Stimulated activated CD4-positive, alpha-beta T cell treated with anti-CD3 and anti-CD28 coated beads, TNF-alpha, amount 100 ng/mL, for 48 hours (primary cell): ENCODE results near the gene ZNF845.
A peak's percentile ranks its signal among the peaks of the same experiment; 100 is the strongest.
"Not testable (repeated sequence)": the region's sequence is repeated elsewhere in the genome, so short reads cannot be mapped to it uniquely, and the experiment has no call there.

ENCODE experiments used
- DNase-seq, 3 donors: peaks; one replicate each; pipeline ENCODE4 v3.0.0-alpha.2; 2020; ENCODE audit warnings: low read depth in 3 of 3

The ZNF845 gene

GRCh38 chr19:53333463-53334449 is at the start of gene ZNF845:
Gene ZNF845 (plus strand): TSS chr19:53333749. CDS start chr19:53341308, 7,559 bp downstream.
- DNase-seq = peak; percentile 86 to 94 (median 91)

GRCh38 chr19:53285087-53285486 is 48.5 kb upstream of the ZNF845 start:
- no peak for DNase-seq

GRCh38 chr19:53290758-53291549 is 42.6 kb upstream of the ZNF845 start:
- DNase-seq = no peak

GRCh38 chr19:53294786-53295441 is 38.6 kb upstream of the ZNF845 start:
- no peak for DNase-seq

GRCh38 chr19:53301341-53301740 is 32.2 kb upstream of the ZNF845 start:
- DNase-seq = not testable (repeated sequence)

GRCh38 chr19:53308339-53308811 is 25.2 kb upstream of the ZNF845 start:
- no peak for DNase-seq

GRCh38 chr19:53311044-53311443 is 22.5 kb upstream of the ZNF845 start:
- no peak for DNase-seq

- no peak for DNase-seq
Measured at GRCh38 chr19:53311897-53312296, 21.7 kb upstream of the ZNF845 start.

- no peak for DNase-seq
Measured at GRCh38 chr19:53328967-53329366, 4.6 kb upstream of the ZNF845 start.

- no peak for DNase-seq
Measured at GRCh38 chr19:53332484-53332883, 1.1 kb upstream of the ZNF845 start.

GRCh38 chr19:53333066-53333462 is 485 bp upstream of the ZNF845 start:
- peak in 1 of 3 donors; percentile 6 for DNase-seq

GRCh38 chr19:53344403-53344802 is 10.9 kb downstream of the ZNF845 start:
- DNase-seq = not testable (repeated sequence)

GRCh38 chr19:53355739-53356138 is 22.2 kb downstream of the ZNF845 start:
- DNase-seq = no peak

GRCh38 chr19:53357821-53358581 is 24.5 kb downstream of the ZNF845 start:
- no peak for DNase-seq

GRCh38 chr19:53360056-53360455 is 26.5 kb downstream of the ZNF845 start:
- not testable (repeated sequence) for DNase-seq

GRCh38 chr19:53365134-53365898 is 31.8 kb downstream of the ZNF845 start, which contains the start of gene ZNF525:
Gene ZNF525 (plus strand): TSS chr19:53365705. CDS start chr19:53372282, 6,577 bp downstream.
- DNase-seq = peak; percentile 89 to 94 (median 91)

- DNase-seq = peak in 1 of 3 donors; percentile 36
Measured at GRCh38 chr19:53365899-53366493, 32.4 kb downstream of the ZNF845 start.

- DNase-seq = no peak
Measured at GRCh38 chr19:53372196-53372595, 38.6 kb downstream of the ZNF845 start.

- no peak for DNase-seq
Measured at GRCh38 chr19:53374288-53374687, 40.7 kb downstream of the ZNF845 start.

- no peak for DNase-seq
Measured at GRCh38 chr19:53374743-53375142, 41.2 kb downstream of the ZNF845 start.
